Measurements from ENCODE around the gene THAP3. TPM values are rescaled to one million over a fixed set of nuclear protein-coding genes. Genes with fewer than 3 reads are reported as not detected.

THAP3 gene
- total and polyA plus RNA-seq, 2 donors (not counting 1 experiment from before 2014, with no cell fraction given) = 20.2 to 30.4 TPM

DNA sequence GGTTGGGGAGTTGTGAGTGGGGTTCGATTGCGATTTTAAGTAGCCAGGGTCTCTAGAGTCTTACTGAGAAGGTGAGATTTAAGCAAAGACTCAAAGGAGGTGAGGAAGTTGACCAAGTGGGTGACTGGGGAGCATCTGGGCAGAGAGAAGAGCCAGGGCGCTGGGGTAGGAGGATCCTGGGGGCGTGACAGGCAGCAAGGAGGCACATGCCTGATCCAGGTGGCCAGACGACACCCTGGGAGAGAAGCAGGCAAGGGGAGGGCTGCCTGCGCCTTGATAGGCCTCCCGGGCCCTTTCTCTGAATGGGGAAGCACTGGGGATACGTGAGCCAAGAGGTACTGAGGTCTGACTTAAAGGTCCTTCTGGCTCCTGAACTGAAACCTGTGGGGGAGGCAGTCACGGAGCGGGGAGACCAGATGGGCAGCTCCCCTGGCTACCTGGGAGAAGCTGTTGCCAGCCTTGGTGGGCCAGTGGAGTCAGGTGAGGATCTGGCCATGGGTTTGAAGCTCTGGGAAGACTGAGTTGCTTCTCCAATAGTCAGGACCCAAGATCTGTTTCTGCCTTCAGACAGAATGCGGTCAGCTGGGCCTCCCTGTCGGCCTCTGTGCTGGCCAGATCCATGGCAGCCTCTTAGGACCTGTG lies 39.5 kb upstream of the THAP3 start:
- DNase-seq = no peak

More for the DNA sequence above, 39.5 kb upstream of the THAP3 start:
- intact Hi-C loops (cut with micrococcal nuclease) = no loop called here
- Histone ChIP-seq H3K9me3 (ENCODE audit: control extremely low read depth in 1 of 3, control insufficient read depth in 2 of 3, insufficient read depth in 1 of 3, low read length in 2 of 3) (no peaks in the 10 kb centered on the region), H4K20me1 (ENCODE audit: control insufficient read depth, insufficient read depth, low read length, poor library complexity, severe bottlenecking) (peaks cover 48% of the 10 kb centered on the region), H3K4me2 (replicated peaks; ENCODE audit: low read depth, low read length, poor library complexity, severe bottlenecking) (no peak overlapping the region), H2AFZ (ENCODE audit: insufficient read depth, low read depth, low read length, poor library complexity, severe bottlenecking) (no peak overlapping the region), H3K4me1 (ENCODE audit: control insufficient read depth in 2 of 2, insufficient read depth in 2 of 2, low read length in 2 of 2) (peaks cover 16 to 33% of the 10 kb centered on the region in 2 donors), H3K4me3 (ENCODE audit: control extremely low read depth in 1 of 5, extremely low read depth in 1 of 5, insufficient read depth in 1 of 5, low read depth in 2 of 5, low read length in 4 of 5) (no peak overlapping the region), H3K9ac (ENCODE audit: low read length) (no peak overlapping the region), H3K27me3 (replicated peaks in 1 of 4; ENCODE audit: control extremely low read depth in 1 of 4, control insufficient read depth in 3 of 4, insufficient read depth in 4 of 4, low read length in 3 of 4) (no peaks in the 10 kb centered on the region), H3K79me2 (ENCODE audit: control insufficient read depth, insufficient read depth, low read length) (peaks cover 41% of the 10 kb centered on the region), H3K36me3 (replicated peaks in 1 of 2; ENCODE audit: control extremely low read depth in 1 of 2, control insufficient read depth in 1 of 2, extremely low read depth in 1 of 2, insufficient read depth in 2 of 2, low read length in 1 of 2) (peaks cover 0 to 33% of the 10 kb centered on the region in 2 experiments), H3K27ac (ENCODE audit: low read length in 2 of 2) (no peak overlapping the region)
- no peak overlapping the region for H3K27ac Mint-ChIP-seq
- ChIA-PET CTCF (no interaction called here), POLR2A (interaction anchor here (0.5 kb wide), 1 partner anchor 39 kb away, joined by 4 read pairs; no protein-coding TSS in a partner anchor)
- H3K4me3 Mint-ChIP-seq = no peak overlapping the region
- H3K27me3 Mint-ChIP-seq = no peaks in the 10 kb centered on the region
- no peak for TF ChIP-seq CTCF (IDR thresholded peaks at IDR 0.05)
- TF ChIP-seq EZH2 (IDR thresholded peaks at IDR 0.05; ENCODE audit: borderline replicate concordance, insufficient read depth, low read depth, low read length, poor library complexity, severe bottlenecking) = no peak
- WGBS (ENCODE audit: insufficient coverage) = 93% methylated on average over 12 of the region's 12 CpGs
- H3K4me1 Mint-ChIP-seq = peaks cover 31% of the 10 kb centered on the region
- no peak for ATAC-seq (ENCODE audit: low read depth)
- H3K9me3 Mint-ChIP-seq (ENCODE audit: insufficient read depth) = no peaks in the 10 kb centered on the region
